ENCODE data around the gene ASB1. TPM values are rescaled to one million over a fixed set of nuclear protein-coding genes. Genes with fewer than 3 reads are reported as not detected.
A peak's percentile ranks its signal among the peaks of the same experiment; 100 is the strongest.

Gene ASB1
- total and polyA plus RNA-seq, 9 of the 15 experiments (the other 6 are each of a cell fraction or from before 2014, with no cell fraction given), result 6.3 to 37.7 (median 23.9) TPM

DNA sequence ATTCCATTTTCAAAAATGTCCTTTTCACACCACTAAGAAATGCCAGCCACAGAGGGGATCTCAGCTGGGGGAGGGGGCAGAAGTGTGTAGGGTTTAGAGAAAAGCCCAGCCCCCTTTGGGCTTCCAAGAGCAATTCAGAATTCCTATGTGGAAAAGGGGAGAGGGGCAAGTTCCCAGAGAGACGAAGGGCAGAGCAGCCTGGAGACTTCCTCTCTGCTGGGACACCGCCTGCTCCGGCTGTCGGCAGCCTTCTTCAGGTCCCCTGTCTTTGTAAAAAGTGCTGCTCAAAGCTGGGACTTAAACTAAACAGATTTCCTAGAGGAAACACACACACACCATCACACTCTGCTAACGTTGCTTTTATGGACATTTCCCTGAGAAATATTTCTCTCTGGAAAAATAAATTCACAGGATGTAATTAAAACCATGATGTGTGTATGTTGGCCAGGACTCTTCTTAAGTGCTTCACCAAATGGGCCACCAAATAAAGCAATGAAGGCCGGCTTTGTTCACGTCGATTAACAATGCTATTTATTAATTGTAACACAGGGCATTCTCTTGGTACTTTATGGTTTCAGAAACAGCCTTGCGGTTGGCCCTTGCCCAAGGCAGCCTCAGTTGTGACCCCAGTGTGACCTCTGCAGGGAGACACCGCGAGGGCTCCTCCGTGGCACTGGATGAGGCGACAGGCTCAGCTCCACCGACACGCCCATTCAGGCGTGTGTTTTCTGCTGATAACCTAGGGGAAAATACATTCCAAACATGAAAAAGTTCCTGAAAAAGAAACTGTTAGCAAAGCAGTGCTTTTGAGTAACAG is 5.6 kb upstream of the ASB1 start (continued):
- TF ChIP-seq CREB5 (CRISPR knock-in tag; IDR thresholded peaks at IDR 0.05) (no peak), ZBTB12 (CRISPR knock-in tag; IDR thresholded peaks at IDR 0.05) (no peak), RFX1 (IDR thresholded peaks at IDR 0.05) (no peak), CEBPG (CRISPR knock-in tag; IDR thresholded peaks at IDR 0.05) (no peak), CEBPG (tag; conservative IDR thresholded peaks at IDR 0.05 in 1 of 2, IDR thresholded peaks at IDR 0.05 in 1 of 2) (no peak), U2AF1 (optimal IDR thresholded peaks at IDR 0.05; ENCODE audit: low read depth, low read length) (no peak), ZBTB7A (IDR thresholded peaks at IDR 0.05; ENCODE audit: borderline replicate concordance, control insufficient read depth, low read depth, low read length) (no peak), RBM17 (IDR thresholded peaks at IDR 0.05; ENCODE audit: borderline replicate concordance, low read depth, low read length) (no peak), POLR3A (IDR thresholded peaks at IDR 0.05; ENCODE audit: borderline replicate concordance, extremely low read depth, insufficient read depth, insufficient read length) (no peak)
- TF ChIP-seq, protein P1, sequence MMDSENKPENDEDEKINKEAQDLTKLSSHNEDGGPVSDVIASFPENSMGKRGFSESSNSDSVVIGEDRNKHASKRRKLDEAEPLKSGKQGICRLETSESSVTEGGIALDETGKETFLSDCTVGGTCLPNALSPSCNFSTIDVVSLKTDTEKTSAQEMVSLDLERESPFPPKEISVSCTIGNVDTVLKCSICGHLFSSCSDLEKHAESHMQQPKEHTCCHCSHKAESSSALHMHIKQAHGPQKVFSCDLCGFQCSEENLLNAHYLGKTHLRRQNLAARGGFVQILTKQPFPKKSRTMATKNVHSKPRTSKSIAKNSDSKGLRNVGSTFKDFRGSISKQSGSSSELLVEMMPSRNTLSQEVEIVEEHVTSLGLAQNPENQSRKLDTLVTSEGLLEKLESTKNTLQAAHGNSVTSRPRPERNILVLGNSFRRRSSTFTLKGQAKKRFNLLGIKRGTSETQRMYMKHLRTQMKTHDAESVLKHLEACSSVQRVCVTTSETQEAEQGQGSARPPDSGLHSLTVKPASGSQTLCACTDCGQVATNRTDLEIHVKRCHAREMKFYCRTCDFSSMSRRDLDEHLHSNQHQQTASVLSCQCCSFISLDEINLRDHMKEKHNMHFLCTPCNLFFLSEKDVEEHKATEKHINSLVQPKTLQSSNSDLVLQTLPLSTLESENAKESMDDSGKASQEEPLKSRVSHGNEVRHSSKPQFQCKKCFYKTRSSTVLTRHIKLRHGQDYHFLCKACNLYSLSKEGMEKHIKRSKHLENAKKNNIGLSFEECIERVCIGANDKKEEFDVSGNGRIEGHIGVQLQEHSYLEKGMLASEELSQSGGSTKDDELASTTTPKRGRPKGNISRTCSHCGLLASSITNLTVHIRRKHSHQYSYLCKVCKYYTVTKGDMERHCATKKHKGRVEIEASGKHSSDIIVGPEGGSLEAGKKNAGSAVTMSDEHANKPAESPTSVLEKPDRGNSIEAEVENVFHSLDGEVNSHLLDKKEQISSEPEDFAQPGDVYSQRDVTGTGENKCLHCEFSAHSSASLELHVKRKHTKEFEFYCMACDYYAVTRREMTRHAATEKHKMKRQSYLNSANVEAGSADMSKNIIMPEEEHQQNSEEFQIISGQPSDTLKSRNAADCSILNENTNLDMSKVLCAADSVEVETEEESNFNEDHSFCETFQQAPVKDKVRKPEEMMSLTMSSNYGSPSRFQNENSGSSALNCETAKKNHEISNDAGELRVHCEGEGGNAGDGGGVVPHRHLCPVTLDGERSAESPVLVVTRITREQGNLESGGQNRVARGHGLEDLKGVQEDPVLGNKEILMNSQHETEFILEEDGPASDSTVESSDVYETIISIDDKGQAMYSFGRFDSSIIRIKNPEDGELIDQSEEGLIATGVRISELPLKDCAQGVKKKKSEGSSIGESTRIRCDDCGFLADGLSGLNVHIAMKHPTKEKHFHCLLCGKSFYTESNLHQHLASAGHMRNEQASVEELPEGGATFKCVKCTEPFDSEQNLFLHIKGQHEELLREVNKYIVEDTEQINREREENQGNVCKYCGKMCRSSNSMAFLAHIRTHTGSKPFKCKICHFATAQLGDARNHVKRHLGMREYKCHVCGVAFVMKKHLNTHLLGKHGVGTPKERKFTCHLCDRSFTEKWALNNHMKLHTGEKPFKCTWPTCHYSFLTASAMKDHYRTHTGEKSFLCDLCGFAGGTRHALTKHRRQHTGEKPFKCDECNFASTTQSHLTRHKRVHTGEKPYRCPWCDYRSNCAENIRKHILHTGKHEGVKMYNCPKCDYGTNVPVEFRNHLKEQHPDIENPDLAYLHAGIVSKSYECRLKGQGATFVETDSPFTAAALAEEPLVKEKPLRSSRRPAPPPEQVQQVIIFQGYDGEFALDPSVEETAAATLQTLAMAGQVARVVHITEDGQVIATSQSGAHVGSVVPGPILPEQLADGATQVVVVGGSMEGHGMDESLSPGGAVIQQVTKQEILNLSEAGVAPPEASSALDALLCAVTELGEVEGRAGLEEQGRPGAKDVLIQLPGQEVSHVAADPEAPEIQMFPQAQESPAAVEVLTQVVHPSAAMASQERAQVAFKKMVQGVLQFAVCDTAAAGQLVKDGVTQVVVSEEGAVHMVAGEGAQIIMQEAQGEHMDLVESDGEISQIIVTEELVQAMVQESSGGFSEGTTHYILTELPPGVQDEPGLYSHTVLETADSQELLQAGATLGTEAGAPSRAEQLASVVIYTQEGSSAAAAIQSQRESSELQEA (IDR thresholded peaks at IDR 0.05; ENCODE audit: low read depth), result no peak
- TF ChIP-seq, protein P2, sequence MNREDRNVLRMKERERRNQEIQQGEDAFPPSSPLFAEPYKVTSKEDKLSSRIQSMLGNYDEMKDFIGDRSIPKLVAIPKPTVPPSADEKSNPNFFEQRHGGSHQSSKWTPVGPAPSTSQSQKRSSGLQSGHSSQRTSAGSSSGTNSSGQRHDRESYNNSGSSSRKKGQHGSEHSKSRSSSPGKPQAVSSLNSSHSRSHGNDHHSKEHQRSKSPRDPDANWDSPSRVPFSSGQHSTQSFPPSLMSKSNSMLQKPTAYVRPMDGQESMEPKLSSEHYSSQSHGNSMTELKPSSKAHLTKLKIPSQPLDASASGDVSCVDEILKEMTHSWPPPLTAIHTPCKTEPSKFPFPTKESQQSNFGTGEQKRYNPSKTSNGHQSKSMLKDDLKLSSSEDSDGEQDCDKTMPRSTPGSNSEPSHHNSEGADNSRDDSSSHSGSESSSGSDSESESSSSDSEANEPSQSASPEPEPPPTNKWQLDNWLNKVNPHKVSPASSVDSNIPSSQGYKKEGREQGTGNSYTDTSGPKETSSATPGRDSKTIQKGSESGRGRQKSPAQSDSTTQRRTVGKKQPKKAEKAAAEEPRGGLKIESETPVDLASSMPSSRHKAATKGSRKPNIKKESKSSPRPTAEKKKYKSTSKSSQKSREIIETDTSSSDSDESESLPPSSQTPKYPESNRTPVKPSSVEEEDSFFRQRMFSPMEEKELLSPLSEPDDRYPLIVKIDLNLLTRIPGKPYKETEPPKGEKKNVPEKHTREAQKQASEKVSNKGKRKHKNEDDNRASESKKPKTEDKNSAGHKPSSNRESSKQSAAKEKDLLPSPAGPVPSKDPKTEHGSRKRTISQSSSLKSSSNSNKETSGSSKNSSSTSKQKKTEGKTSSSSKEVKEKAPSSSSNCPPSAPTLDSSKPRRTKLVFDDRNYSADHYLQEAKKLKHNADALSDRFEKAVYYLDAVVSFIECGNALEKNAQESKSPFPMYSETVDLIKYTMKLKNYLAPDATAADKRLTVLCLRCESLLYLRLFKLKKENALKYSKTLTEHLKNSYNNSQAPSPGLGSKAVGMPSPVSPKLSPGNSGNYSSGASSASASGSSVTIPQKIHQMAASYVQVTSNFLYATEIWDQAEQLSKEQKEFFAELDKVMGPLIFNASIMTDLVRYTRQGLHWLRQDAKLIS (CRISPR knock-in tag; IDR thresholded peaks at IDR 0.05), result 0 out of 2 replicates have a peak, but pooled peaks have one; percentile 37
